Forelimb muscle (tissue), 1 donor: ENCODE data around the gene HDLBP. TPM values are rescaled to one million over a fixed set of nuclear protein-coding genes. Genes with fewer than 3 reads are reported as not detected.

ENCODE experiments used
- DNase-seq: peaks from one replicate; pipeline ENCODE4 v3.0.0-alpha.2; 2013; ENCODE audit warnings: low read depth
- polyA plus RNA-seq: library from polyadenylated mRNA; unstranded; fragments of 120-200 nt; gene quantifications from one replicate; pipeline ENCODE4 v1.2.1, GENCODE V29; 2013; ENCODE audit not compliant: insufficient read length

HDLBP gene
- polyA plus RNA-seq, 1 donor, result 339 TPM

DNA sequence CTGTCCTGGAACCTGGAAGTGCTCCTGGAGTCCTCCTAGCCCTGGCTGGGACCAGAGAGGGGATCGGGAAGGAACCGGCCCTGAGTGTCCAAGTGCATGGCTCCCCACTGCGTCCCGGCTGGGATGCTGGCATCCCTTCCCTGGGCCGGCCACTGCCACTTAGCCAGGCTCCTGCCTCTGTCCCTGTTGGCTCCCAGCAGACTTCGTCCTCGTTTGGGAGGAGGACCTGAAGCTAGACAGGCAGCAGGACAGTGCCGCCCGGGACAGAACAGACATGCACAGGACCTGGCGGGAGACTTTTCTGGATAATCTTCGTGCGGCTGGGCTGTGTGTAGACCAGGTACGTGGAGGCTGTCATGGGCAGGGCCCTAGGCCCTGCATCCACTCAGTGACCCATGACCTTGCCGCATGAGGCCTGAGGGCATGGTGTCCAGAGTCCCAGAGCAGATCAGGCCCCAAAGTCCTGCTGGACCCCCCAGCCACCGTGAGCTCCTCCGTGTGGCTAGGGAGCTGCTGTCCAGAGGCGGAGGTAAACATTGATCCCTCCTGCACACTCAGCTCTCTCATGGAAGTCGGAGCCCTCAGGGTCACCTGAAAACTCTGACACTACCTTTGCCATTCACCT lies 119.9 kb downstream of the HDLBP start:
- no peak for DNase-seq

GRCh38 chr2:241194811-241195210 lies 120.7 kb downstream of the HDLBP start:
- DNase-seq, result no peak

DNA sequence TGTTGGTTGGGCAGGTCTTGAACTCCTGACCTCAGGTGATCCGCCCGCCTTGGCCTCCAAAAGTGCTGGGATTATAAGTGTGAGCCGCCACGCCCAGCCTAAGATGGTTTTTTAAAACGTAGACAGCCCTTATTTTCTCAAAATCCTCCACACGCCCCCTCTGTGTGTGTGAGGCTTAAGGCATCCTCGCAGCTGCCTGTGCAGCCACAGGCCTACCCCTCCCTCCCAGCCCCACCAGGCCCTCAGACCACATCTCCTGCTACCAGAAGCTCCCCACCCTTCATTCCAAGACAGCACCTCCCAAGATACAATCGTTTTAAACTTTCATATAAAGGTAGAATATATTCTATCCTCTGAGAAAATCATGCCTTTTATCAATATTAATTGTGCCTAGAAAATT lies 122.2 kb downstream of the HDLBP start:
- no peak for DNase-seq

DNA sequence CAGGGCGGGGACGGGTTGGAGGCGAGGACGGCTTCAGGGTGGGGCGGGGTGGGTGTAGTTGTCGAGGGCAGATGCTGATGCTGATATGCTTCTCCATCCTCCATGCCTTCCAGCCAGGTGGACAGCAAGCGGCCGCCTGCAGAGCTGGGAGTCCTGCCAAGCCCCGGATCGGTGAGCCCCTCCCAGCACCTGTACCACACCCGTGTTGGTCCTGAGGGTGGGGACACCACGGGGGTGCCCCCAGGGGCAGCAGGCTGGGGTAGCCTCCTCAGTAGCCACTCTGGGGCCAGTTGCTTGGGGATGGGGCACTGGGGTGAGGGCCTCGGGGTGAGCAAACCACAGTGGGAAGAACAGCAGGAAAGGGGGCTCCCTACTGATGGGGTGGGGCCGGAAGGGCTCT lies 124.4 kb downstream of the HDLBP start:
- no peak for DNase-seq

DNA sequence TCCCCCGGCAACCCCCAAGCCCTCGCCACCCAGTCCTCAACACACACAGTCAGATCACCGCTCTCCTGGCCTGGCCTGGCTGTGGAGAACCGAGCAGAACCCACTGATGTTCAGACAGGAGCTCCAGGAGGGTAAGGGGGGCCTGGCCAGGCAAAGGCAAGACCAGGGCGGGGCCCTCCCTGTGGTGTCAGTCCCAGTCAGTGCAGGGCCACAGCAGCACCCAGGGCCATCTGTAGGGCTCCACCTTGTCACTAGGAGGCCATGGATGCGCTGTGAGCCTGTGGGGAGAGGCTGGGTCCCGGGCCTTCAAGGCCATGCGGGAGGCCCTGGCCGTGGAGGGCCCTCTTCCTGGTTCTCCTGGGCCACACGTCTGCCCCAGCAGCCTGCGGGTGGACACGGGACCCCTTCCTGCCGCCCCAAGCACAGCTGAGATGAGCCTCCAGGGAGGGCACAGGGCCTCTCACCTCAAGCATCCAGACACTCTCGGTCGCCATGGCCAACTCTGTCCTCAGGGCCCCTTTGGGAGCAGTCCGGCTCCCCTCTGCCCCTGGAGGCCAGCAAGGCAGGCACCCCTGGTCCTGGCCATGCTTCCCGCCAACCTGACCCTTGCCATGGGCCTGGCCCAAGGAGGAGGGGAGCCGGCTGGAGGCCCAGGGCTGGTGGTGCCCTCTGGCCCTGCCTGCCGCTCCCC lies 125.0 kb downstream of the HDLBP start:
- DNase-seq, result no peak

DNA sequence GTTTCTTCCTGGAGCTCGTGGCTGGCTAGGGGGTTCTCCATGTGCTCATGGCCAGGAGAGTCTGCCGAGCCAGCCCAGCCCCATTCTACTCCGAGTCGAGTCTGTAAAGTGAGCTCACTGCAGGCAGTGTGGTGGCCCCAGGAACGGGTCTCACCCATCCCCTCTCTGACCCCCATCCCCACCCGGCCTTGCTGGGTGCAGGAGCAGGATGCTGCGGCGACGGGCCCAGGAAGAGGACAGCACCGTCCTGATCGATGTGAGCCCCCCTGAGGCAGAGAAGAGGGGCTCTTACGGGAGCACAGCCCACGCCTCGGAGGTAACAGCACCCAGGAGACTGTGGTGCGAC lies 125.6 kb downstream of the HDLBP start:
- no peak for DNase-seq

GRCh38 chr2:241189093-241189855 lies 126.2 kb downstream of the HDLBP start:
- DNase-seq, result no peak

GRCh38 chr2:241188361-241189092 lies 126.9 kb downstream of the HDLBP start, which contains the start of gene ANO7:
ANO7 (plus strand) TSS chr2:241188677; CDS start chr2:241190064, 1,387 bp downstream.
- no peak for DNase-seq

DNA sequence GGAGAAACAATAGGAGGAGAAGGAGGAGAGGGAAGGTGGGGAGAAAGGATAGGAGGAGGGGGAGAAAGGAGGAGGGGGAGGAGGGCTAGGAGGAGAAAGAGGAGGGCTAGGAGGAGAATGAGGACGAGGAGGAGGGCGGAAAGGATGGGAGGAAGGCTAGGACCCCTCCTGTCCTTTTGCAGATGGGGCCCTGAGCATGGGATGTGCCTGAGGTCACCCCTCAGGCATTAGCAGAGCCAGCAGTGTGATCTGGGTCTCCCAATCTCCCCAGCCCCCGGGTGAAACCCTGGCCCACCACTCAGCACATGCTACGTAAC lies 127.6 kb downstream of the HDLBP start:
- DNase-seq, result no peak

GRCh38 chr2:241187101-241187917 lies 128.2 kb downstream of the HDLBP start:
- no peak for DNase-seq

GRCh38 chr2:241185961-241186360 lies 129.5 kb downstream of the HDLBP start:
- no peak for DNase-seq

- no peak for DNase-seq
Measured at GRCh38 chr2:241184901-241185300, 130.6 kb downstream of the HDLBP start.

- no peak for DNase-seq
Measured at GRCh38 chr2:241183221-241183620, 132.3 kb downstream of the HDLBP start.

DNA sequence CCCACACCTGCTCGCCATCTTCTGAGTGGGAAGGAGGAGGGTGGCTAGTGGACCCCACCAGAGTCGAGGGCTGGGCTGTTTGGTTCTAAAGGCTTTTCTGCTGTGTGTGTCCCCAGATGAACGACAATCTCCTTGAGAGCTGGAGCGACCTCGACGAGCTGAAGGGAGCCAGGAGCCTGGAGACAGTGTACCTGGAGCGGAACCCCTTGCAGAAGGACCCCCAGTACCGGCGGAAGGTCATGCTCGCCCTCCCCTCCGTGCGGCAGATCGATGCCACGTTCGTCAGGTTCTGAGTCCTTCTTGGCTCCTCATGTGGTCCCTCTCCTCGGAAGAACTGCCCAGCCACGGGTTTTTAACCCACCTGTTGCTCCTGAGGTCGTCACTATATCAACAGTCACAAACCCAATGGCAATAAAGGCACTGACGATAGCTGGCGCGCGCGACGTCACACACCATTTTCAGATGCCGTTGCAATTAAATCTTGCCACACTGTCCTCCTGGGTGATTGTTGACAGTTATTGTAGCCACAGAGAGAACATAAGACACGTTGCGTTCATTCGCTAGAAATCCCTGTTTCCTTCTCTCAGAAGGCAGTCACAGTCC lies 132.8 kb downstream of the HDLBP start:
- no peak for DNase-seq

- no peak for DNase-seq
Measured at GRCh38 chr2:241182126-241182525, 133.3 kb downstream of the HDLBP start.

- no peak for DNase-seq
Measured at GRCh38 chr2:241180495-241180894, 135.0 kb downstream of the HDLBP start.

- no peak for DNase-seq
Measured at GRCh38 chr2:241179899-241180298, 135.6 kb downstream of the HDLBP start.

DNA sequence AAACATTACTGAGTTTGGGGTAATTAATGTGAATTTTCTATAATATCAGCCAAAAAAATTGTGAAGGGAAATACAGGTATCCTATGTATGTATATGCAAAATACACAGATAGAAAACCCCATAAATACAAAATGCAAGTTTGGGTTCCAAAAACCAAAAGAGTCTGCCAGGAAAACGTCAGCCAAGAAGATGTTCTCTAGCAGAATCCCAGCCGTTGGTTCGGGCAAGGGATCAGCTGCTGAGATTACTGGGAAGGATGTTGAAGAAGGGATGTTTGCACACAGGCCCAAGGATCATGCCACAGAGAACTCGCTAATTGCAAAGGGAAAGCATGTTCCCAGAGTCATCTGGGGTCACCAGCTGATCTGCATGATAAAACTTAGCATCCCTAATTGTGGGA lies 136.5 kb downstream of the HDLBP start:
- no peak for DNase-seq

DNA sequence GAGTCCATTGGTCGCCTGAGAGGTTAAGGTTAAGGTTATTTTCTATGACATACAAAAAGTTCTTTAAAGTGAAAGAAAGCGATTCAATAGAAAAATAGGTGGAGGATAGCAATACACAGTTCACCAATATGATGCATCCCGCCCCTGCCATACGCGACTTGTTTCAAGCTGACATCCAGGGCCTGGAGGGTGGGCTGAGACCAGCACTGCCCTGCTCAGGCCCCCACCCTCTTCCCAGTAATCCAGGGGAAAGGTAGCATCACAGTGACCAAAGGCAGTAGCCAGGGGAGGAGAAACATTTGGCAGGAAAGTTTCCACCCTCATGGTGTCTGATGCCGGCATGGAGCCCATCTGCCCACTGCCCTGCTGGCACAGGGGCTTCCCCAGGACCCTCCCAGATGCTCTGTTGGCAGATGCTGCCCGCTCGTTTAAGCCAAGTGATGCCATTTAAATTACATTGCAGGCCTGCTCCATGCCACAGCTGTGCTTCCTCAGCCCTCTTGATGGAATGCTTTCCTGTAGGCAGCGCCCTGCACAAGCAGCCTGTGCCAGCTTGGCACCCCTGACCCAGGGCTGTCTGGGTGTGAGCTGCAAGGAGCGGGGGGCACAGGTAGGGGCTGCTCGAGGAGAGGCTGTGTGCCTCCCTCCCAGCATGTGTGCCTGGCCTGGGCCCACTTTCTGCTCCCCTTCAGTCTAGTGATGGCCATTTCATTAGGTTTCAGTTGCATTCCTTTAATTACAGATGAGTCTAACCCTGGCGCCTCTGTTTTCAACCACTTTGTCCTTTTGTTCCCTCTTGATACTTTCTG lies 137.7 kb downstream of the HDLBP start:
- no peak for DNase-seq
